ENCODE results near the gene EVPL.
A peak's percentile ranks its signal among the peaks of the same experiment; 100 is the strongest.

The EVPL gene

GRCh38 chr17:76022285-76022684, 4.8 kb downstream of the EVPL start:
- TF ChIP-seq CTCF (IDR thresholded peaks at IDR 0.05; ENCODE audit: low read depth, low read length), result no peak
- no peaks in the 10 kb centered on the region for H3K27me3 ChIP-seq
- DNase-seq, result no peak
- peaks cover 3% of the 10 kb centered on the region; the same call in 1 of the 2 replicates for H3K4me1 ChIP-seq
- H3K4me3 ChIP-seq (ENCODE audit: low read depth, low read length), result no peak overlapping the region
- no peaks in the 10 kb centered on the region for H3K9me3 ChIP-seq
- no peaks in the 10 kb centered on the region for H3K36me3 ChIP-seq

GRCh38 chr17:76019833-76020467, 7.2 kb downstream of the EVPL start:
- no peaks in the 10 kb centered on the region for H3K9me3 ChIP-seq
- H3K27me3 ChIP-seq, result no peaks in the 10 kb centered on the region
- no peaks in the 10 kb centered on the region for H3K36me3 ChIP-seq
- peaks cover 3% of the 10 kb centered on the region; the same call in 1 of the 2 replicates for H3K4me1 ChIP-seq
- H3K4me3 ChIP-seq (ENCODE audit: low read depth, low read length), result no peak overlapping the region
- DNase-seq, result no peak
- TF ChIP-seq CTCF (IDR thresholded peaks at IDR 0.05; ENCODE audit: low read depth, low read length), result no peak

- H3K9me3 ChIP-seq, result no peaks in the 10 kb centered on the region
- no peak for TF ChIP-seq CTCF (IDR thresholded peaks at IDR 0.05; ENCODE audit: low read depth, low read length)
These were observed 8.3 kb downstream of the EVPL start for GRCh38 chr17:76018801-76019200.

GRCh38 chr17:76018340-76018680, 8.8 kb downstream of the EVPL start:
- H3K27me3 ChIP-seq, result no peaks in the 10 kb centered on the region
- H3K4me3 ChIP-seq (ENCODE audit: low read depth, low read length), result no peak overlapping the region
- H3K36me3 ChIP-seq, result no peaks in the 10 kb centered on the region
- H3K4me1 ChIP-seq, result peaks cover 3% of the 10 kb centered on the region; the same call in 1 of the 2 replicates
- no peak for TF ChIP-seq CTCF (IDR thresholded peaks at IDR 0.05; ENCODE audit: low read depth, low read length)
- H3K9me3 ChIP-seq, result no peaks in the 10 kb centered on the region
- DNase-seq, result no peak

More at GRCh38 chr17:76018801-76019200, 8.3 kb downstream of the EVPL start:
- Histone ChIP-seq H3K27me3 (no peaks in the 10 kb centered on the region), H3K36me3 (no peaks in the 10 kb centered on the region), H3K4me1 (peaks cover 3% of the 10 kb centered on the region; the same call in 1 of the 2 replicates), H3K4me3 (ENCODE audit: low read depth, low read length) (no peak overlapping the region)
- no peak for DNase-seq

GRCh38 chr17:76017481-76018339, 9.4 kb downstream of the EVPL start:
- no peak for TF ChIP-seq CTCF (IDR thresholded peaks at IDR 0.05; ENCODE audit: low read depth, low read length)
- no peaks in the 10 kb centered on the region for H3K36me3 ChIP-seq
- H3K9me3 ChIP-seq, result no peaks in the 10 kb centered on the region
- no peaks in the 10 kb centered on the region for H3K27me3 ChIP-seq
- H3K4me3 ChIP-seq (ENCODE audit: low read depth, low read length), result no peak overlapping the region
- H3K4me1 ChIP-seq, result peaks cover 3% of the 10 kb centered on the region; the same call in 1 of the 2 replicates
- DNase-seq, result no peak

- peak; percentile 66 for DNase-seq
- no peaks in the 10 kb centered on the region for H3K36me3 ChIP-seq
- H3K4me1 ChIP-seq, result peaks cover 3% of the 10 kb centered on the region; the same call in 1 of the 2 replicates
- peak overlapping the region; percentile 21 for H3K4me3 ChIP-seq (ENCODE audit: low read depth, low read length)
- TF ChIP-seq CTCF (IDR thresholded peaks at IDR 0.05; ENCODE audit: low read depth, low read length), result peak; percentile 6; the same call in 1 of the 2 replicates
- H3K27me3 ChIP-seq, result no peaks in the 10 kb centered on the region
- no peaks in the 10 kb centered on the region for H3K9me3 ChIP-seq
These were observed 12.2 kb downstream of the EVPL start for GRCh38 chr17:76014925-76015261.

All from BE2C (cell line).